ENCODE data around the gene CPPED1. TPM values are rescaled to one million over a fixed set of nuclear protein-coding genes. Genes with fewer than 3 reads are reported as not detected.

CPPED1 gene
- total RNA-seq, 2 donors from 2014 or later = 24.8 to 61.0 TPM

- DNase-seq (ENCODE audit: low spot score) = no peak
- Histone ChIP-seq H3K27ac (no peak overlapping the region), H3K9me3 (no peaks in the 10 kb centered on the region), H3K27me3 (replicated peaks; ENCODE audit: insufficient read depth) (no peaks in the 10 kb centered on the region), H3K4me3 (no peak overlapping the region), H3K4me1 (replicated peaks) (no peaks in the 10 kb centered on the region), H3K36me3 (no peaks in the 10 kb centered on the region)
- intact Hi-C loops (cut with DNase I) = no loop called here
- TF ChIP-seq CTCF (IDR thresholded peaks at IDR 0.05) (no peak), POLR2AphosphoS5 (IDR thresholded peaks at IDR 0.05) (no peak), POLR2A (IDR thresholded peaks at IDR 0.05) (no peak)
- 97% methylated on average over 2 of the region's 2 CpGs for WGBS
Observed at GRCh38 chr16:12780467-12780866, 23.2 kb downstream of the CPPED1 start.

GRCh38 chr16:12778726-12779125 is 25.0 kb downstream of the CPPED1 start:
- no peaks in the 10 kb centered on the region for H3K4me1 ChIP-seq (replicated peaks)
- no peak overlapping the region for H3K27ac ChIP-seq
- no peak overlapping the region for H3K4me3 ChIP-seq
- no peaks in the 10 kb centered on the region for H3K9me3 ChIP-seq
- WGBS = 69% methylated on average over 2 of the region's 2 CpGs
- TF ChIP-seq CTCF (IDR thresholded peaks at IDR 0.05) (no peak), POLR2A (IDR thresholded peaks at IDR 0.05) (no peak), POLR2AphosphoS5 (IDR thresholded peaks at IDR 0.05) (no peak)
- H3K36me3 ChIP-seq = no peaks in the 10 kb centered on the region
- DNase-seq (ENCODE audit: low spot score) = no peak
- intact Hi-C loops (cut with DNase I) = no loop called here
- no peaks in the 10 kb centered on the region for H3K27me3 ChIP-seq (replicated peaks; ENCODE audit: insufficient read depth)

GRCh38 chr16:12775656-12776236 is 27.9 kb downstream of the CPPED1 start:
- no peaks in the 10 kb centered on the region for H3K27me3 ChIP-seq (replicated peaks; ENCODE audit: insufficient read depth)
- no peaks in the 10 kb centered on the region for H3K36me3 ChIP-seq
- 72% methylated on average over 4 of the region's 4 CpGs for WGBS
- no peak for DNase-seq (ENCODE audit: low spot score)
- H3K9me3 ChIP-seq = no peaks in the 10 kb centered on the region
- intact Hi-C loops (cut with DNase I) = no loop called here
- H3K4me1 ChIP-seq (replicated peaks) = no peaks in the 10 kb centered on the region
- H3K27ac ChIP-seq = no peak overlapping the region
- H3K4me3 ChIP-seq = no peak overlapping the region
- no peak for TF ChIP-seq POLR2AphosphoS5 (IDR thresholded peaks at IDR 0.05)
- TF ChIP-seq POLR2A (IDR thresholded peaks at IDR 0.05) = no peak
- TF ChIP-seq CTCF (IDR thresholded peaks at IDR 0.05) = no peak

- intact Hi-C loops (cut with DNase I) = no loop called here
- H3K9me3 ChIP-seq = no peaks in the 10 kb centered on the region
- no peak for DNase-seq (ENCODE audit: low spot score)
- H3K4me3 ChIP-seq = no peak overlapping the region
- H3K27ac ChIP-seq = no peak overlapping the region
- H3K4me1 ChIP-seq (replicated peaks) = no peaks in the 10 kb centered on the region
- 85% methylated on average over 8 of the region's 8 CpGs for WGBS
- no peaks in the 10 kb centered on the region for H3K36me3 ChIP-seq
- TF ChIP-seq POLR2AphosphoS5 (IDR thresholded peaks at IDR 0.05) = no peak
- no peak for TF ChIP-seq POLR2A (IDR thresholded peaks at IDR 0.05)
- TF ChIP-seq CTCF (IDR thresholded peaks at IDR 0.05) = no peak
- H3K27me3 ChIP-seq (replicated peaks; ENCODE audit: insufficient read depth) = no peaks in the 10 kb centered on the region
Observed at GRCh38 chr16:12773221-12773620, 30.5 kb downstream of the CPPED1 start.

GRCh38 chr16:12771341-12771798 is 32.3 kb downstream of the CPPED1 start:
- no peak for DNase-seq (ENCODE audit: low spot score)
- intact Hi-C loops (cut with DNase I) = no loop called here
- H3K4me1 ChIP-seq (replicated peaks) = no peaks in the 10 kb centered on the region
- no peak overlapping the region for H3K4me3 ChIP-seq
- no peaks in the 10 kb centered on the region for H3K36me3 ChIP-seq
- H3K27me3 ChIP-seq (replicated peaks; ENCODE audit: insufficient read depth) = no peaks in the 10 kb centered on the region
- 87% methylated on average over 5 of the region's 5 CpGs for WGBS
- H3K9me3 ChIP-seq = no peaks in the 10 kb centered on the region
- no peak overlapping the region for H3K27ac ChIP-seq
- no peak for TF ChIP-seq CTCF (IDR thresholded peaks at IDR 0.05)
- no peak for TF ChIP-seq POLR2AphosphoS5 (IDR thresholded peaks at IDR 0.05)
- TF ChIP-seq POLR2A (IDR thresholded peaks at IDR 0.05) = no peak

Measured in prostate gland (tissue), 2 donors.